PC-9 (cell line): ENCODE measurements around the gene CDO1. TPM values are rescaled to one million over a fixed set of nuclear protein-coding genes. Genes with fewer than 3 reads are reported as not detected.
A peak's percentile ranks its signal among the peaks of the same experiment; 100 is the strongest.

Source experiments
- BruUV-seq: library from RNA; stranded (reverse); fragments of 400-500 nt; replicated peaks from 2 replicates; lab custom pipeline; 2021; lab: Mats Ljungman, UMichigan
- CTCF ChIA-PET: fragments of 300-600 bp; sonication (Branson Sonifier 250); formaldehyde crosslinking; loops from one replicate; lab custom pipeline; 2022; ENCODE audit warnings: antibody characterized with exemption; lab: Charles Lee
- POLR2A ChIA-PET: fragments of 300-600 bp; sonication (Branson Sonifier 250); formaldehyde crosslinking; loops from one replicate; lab custom pipeline; 2022; ENCODE audit warnings: antibody characterized with exemption; ENCODE audit not compliant: unreplicated experiment; lab: Charles Lee
- DNase-seq, 2 experiments: peaks; one replicate each; pipeline versions ENCODE4 v3.0.0 to v3.0.0-alpha.2; 2015 to 2022; ENCODE audit warnings: mixed read lengths in 1 of 2
- H2AFZ ChIP-seq: fragments of 200-600 bp; sonication (generic); 2 replicates; pipeline ENCODE4 v1.8.1; 2017; ENCODE audit warnings: antibody characterized with exemption
- H3F3A ChIP-seq: fragments of 200-600 bp; sonication (generic); 2 replicates; pipeline ENCODE4 v1.8.1; 2017; ENCODE audit warnings: antibody characterized with exemption, mild to moderate bottlenecking, low read depth; ENCODE audit not compliant: insufficient read depth
- H3K27ac ChIP-seq: fragments of 200-600 bp; sonication (generic); 2 replicates; pipeline ENCODE4 v1.6.1; 2016; ENCODE audit warnings: mixed run types
- H3K27me3 ChIP-seq: fragments of 200-600 bp; sonication (generic); 2 replicates; pipeline ENCODE4 v1.6.1; 2016; ENCODE audit warnings: low read depth, mixed run types; ENCODE audit not compliant: insufficient read depth
- H3K36me3 ChIP-seq: fragments of 200-600 bp; sonication (generic); 2 replicates; pipeline ENCODE4 v1.6.1; 2016; ENCODE audit warnings: low read depth, mixed run types
- H3K4me1 ChIP-seq: fragments of 200-600 bp; sonication (generic); replicated peaks from 2 replicates; pipeline ENCODE4 v1.6.1; 2016; ENCODE audit warnings: mixed run types; ENCODE audit not compliant: insufficient read depth
- H3K4me2 ChIP-seq: fragments of 200-600 bp; sonication (generic); 2 replicates; pipeline ENCODE4 v1.6.1; 2017; ENCODE audit warnings: mixed run types
- H3K4me3 ChIP-seq: fragments of 200-600 bp; sonication (generic); 2 replicates; pipeline ENCODE4 v1.6.1; 2016; ENCODE audit warnings: mixed run types
- H3K79me2 ChIP-seq: fragments of 200-600 bp; sonication (generic); 2 replicates; pipeline ENCODE4 v1.6.1; 2017; ENCODE audit warnings: low read depth, mixed run types
- H3K9me2 ChIP-seq: fragments of 200-600 bp; sonication (generic); 2 replicates; pipeline ENCODE4 v1.8.1; 2017; ENCODE audit warnings: mild to moderate bottlenecking; ENCODE audit not compliant: insufficient read depth
- H3K9me3 ChIP-seq: fragments of 200-600 bp; sonication (generic); 2 replicates; pipeline ENCODE4 v1.8.1; 2016; ENCODE audit warnings: low read depth; ENCODE audit not compliant: insufficient read depth
- H4K20me1 ChIP-seq: fragments of 200-600 bp; sonication (generic); 2 replicates; pipeline ENCODE4 v1.8.1; 2017; ENCODE audit not compliant: insufficient read depth
- CTCF ChIP-seq: fragments of 200-600 bp; sonication (generic); conservative IDR thresholded peaks from 2 replicates; pipeline ENCODE4 v1.6.1; 2017; ENCODE audit warnings: mixed run types, antibody characterized with exemption, mild to moderate bottlenecking, moderate library complexity
- EZH2 ChIP-seq: fragments of 200-600 bp; sonication (generic); IDR thresholded peaks from 2 replicates; pipeline ENCODE4 v1.8.0; 2017; ENCODE audit warnings: antibody characterized with exemption, low read depth
- intact Hi-C: fragments of 100-400 bp; cut with micrococcal nuclease; formaldehyde crosslinking; loops from one replicate; pipeline ENCODE4 v1.10.0; 2022; ENCODE audit not compliant: unreplicated experiment
- total RNA-seq: library from RNA; stranded (reverse); gene quantifications from 2 replicates; pipeline ENCODE4 v1.2.3, GENCODE V29; 2021

The CDO1 gene
- total RNA-seq, 1 experiment from 2014 or later: not detected

- BruUV-seq: TSS peak; percentile 39
These were observed 26.5 kb upstream of the CDO1 start for GRCh38 chr5:115842952-115843351.

GRCh38 chr5:115842089-115842935 lies 25.9 kb upstream of the CDO1 start:
- H3K9me3 ChIP-seq: no peaks in the 10 kb centered on the region; the same call in 1 of the 2 replicates
- peak overlapping the region; percentile 85 for H2AFZ ChIP-seq
- CTCF ChIA-PET: no interaction called here
- POLR2A ChIA-PET: no interaction called here
- peaks cover 35% of the 10 kb centered on the region for H3K4me1 ChIP-seq
- TF ChIP-seq EZH2: no peak
- no peak; the same call in 1 of the 2 replicates for TF ChIP-seq CTCF
- intact Hi-C loops: loop anchor here (5.0 kb wide), 3 partner anchors 240 to 745 kb away; no protein-coding TSS in a partner anchor
- no peaks in the 10 kb centered on the region for H3K27me3 ChIP-seq
- peaks cover 67% of the 10 kb centered on the region for H3K79me2 ChIP-seq
- no peaks in the 10 kb centered on the region for H3K9me2 ChIP-seq
- H4K20me1 ChIP-seq: peaks cover 20% of the 10 kb centered on the region
- no TSS peak for BruUV-seq
- peak overlapping the region; percentile 88 for H3K4me3 ChIP-seq
- H3F3A ChIP-seq: no peaks in the 10 kb centered on the region
- H3K36me3 ChIP-seq: peaks cover 10% of the 10 kb centered on the region; the same call in 1 of the 2 replicates
- DNase-seq: no peak
- H3K27ac ChIP-seq: peak overlapping the region; percentile 89
- H3K4me2 ChIP-seq: peak overlapping the region; percentile 95

More at GRCh38 chr5:115842952-115843351, 26.5 kb upstream of the CDO1 start:
- H3K27ac ChIP-seq: no peak overlapping the region
- TF ChIP-seq EZH2 (no peak), CTCF (no peak)
- H4K20me1 ChIP-seq: peaks cover 19% of the 10 kb centered on the region
- H3K9me3 ChIP-seq: no peaks in the 10 kb centered on the region; the same call in 1 of the 2 replicates
- H3K79me2 ChIP-seq: peaks cover 60% of the 10 kb centered on the region
- H3F3A ChIP-seq: no peaks in the 10 kb centered on the region
- H2AFZ ChIP-seq: peak overlapping the region; percentile 85
- no peaks in the 10 kb centered on the region for H3K27me3 ChIP-seq
- no peak for DNase-seq
- ChIA-PET CTCF (no interaction called here), POLR2A (no interaction called here)
- intact Hi-C loops: loop anchor here (5.0 kb wide), 3 partner anchors 239 to 746 kb away; no protein-coding TSS in a partner anchor
- H3K4me3 ChIP-seq: peak overlapping the region; percentile 88
- peaks cover 35% of the 10 kb centered on the region for H3K4me1 ChIP-seq
- no peaks in the 10 kb centered on the region for H3K9me2 ChIP-seq
- peaks cover 3% of the 10 kb centered on the region; the same call in 1 of the 2 replicates for H3K36me3 ChIP-seq
- peak overlapping the region; percentile 95 for H3K4me2 ChIP-seq

DNA sequence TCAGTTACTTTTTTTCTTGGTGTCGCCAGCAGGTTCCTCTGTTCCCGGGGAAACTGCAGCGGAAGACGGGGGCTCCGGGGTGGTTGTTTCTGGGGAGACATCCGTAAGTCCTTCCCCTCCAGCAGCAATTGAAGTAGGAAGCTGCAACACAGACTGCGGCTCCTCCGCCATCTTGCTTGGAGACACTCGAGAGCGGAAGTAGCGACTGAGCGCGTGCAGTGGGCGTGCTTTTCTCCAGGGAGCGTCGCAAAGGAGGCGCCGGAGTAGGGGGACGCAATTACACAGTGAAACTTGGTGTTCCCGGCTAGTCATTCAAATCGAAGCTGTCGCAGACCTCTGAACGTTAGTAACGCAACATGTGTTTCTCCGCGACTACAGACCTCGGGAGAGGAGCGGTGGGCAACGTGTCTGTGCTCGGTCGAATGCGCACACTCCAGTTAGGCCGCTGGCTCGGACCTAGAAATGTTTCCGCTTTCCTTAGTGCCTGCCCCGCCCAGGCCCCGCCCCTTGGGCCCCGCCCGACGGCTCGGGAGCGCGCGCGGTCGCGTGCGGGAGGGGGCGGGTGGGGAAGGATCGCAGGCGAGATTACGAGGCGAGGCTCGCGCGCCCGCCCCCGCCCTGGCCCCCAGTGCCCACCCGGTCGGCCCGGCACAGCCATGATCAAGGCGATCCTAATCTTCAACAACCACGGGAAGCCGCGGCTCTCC lies 25.1 kb upstream of the CDO1 start, which contains the start of the genes AP3S1 and ATG12:
Gene AP3S1, plus strand, starts transcription at position 554 of the 707 bp plus-strand sequence. Its CDS starts 103 bp downstream, at position 657.
Gene ATG12, minus strand, starts transcription at position 184 of the 707 bp plus-strand sequence. Its CDS starts 13 bp downstream, at position 171.
- peaks cover 20% of the 10 kb centered on the region for H4K20me1 ChIP-seq
- TSS peak; percentile 46 for BruUV-seq

More for the DNA sequence above, 25.1 kb upstream of the CDO1 start, which contains the start of the genes AP3S1 and ATG12:
- Histone ChIP-seq H3K4me2 (peak within 1 kb of the TSS; percentile 95), H2AFZ (peak within 1 kb of the TSS; percentile 85), H3K9me3 (no peaks in the 10 kb centered on the region; the same call in 1 of the 2 replicates), H3K4me1 (peaks cover 35% of the 10 kb centered on the region), H3F3A (no peaks in the 10 kb centered on the region), H3K36me3 (peaks cover 14% of the 10 kb centered on the region), H3K79me2 (peaks cover 69% of the 10 kb centered on the region), H3K27me3 (no peaks in the 10 kb centered on the region), H3K27ac (peak within 1 kb of the TSS; percentile 89), H3K9me2 (no peaks in the 10 kb centered on the region), H3K4me3 (peak within 1 kb of the TSS; percentile 88)
- peak; percentile 81 to 89 for DNase-seq
- CTCF ChIA-PET: no interaction called here
- POLR2A ChIA-PET: interaction anchor here (0.7 kb wide), 1 partner anchor 297 kb away, joined by 9 read pairs; no protein-coding TSS in a partner anchor
- no peak for TF ChIP-seq EZH2
- no peak; the same call in 1 of the 2 replicates for TF ChIP-seq CTCF
- intact Hi-C loops: loop anchor here (1.0 to 5.0 kb wide), 5 partner anchors 191 to 744 kb away; partner anchors contain the start of genes ARL14EPL and TMED7
